ENCODE measurements around the gene CYP4V2.

CYP4V2 gene

DNA sequence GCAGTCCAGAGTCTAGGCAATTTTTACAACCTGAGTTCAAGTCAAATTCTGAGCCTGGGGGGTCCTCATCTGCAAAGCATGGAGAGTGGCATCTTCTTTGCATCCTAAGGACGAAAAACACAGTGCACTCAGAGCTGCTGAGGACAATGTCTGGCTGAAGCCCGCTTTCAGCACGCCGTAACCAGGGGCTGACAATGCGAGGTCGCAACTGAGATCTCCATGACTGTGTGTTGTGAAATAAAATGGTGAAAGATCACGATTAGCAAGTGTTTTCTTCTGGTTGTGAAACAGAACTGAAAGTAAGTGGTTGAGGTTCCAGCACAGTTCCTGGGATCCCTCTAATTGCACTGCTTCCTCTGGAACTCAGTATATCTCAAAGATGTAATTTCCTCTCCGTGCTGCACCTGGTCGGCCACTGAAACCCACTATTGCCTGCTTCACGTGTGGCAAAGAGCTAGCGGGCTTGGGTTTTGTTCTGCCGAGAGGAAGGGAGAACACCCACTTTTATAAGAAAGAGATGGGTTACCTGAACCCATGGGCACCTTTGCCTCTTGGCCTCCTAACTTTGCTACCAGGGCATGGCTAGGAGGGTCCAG, 66.9 kb downstream of the CYP4V2 start:
- in situ Hi-C loops (cut with HindIII; ENCODE audit: low pct_ligation_motif_present, low pct_unique_long_range_greater_than_20kb, low sequenced_read_pairs), result no loop called here
- no peak for DNase-seq

DNA sequence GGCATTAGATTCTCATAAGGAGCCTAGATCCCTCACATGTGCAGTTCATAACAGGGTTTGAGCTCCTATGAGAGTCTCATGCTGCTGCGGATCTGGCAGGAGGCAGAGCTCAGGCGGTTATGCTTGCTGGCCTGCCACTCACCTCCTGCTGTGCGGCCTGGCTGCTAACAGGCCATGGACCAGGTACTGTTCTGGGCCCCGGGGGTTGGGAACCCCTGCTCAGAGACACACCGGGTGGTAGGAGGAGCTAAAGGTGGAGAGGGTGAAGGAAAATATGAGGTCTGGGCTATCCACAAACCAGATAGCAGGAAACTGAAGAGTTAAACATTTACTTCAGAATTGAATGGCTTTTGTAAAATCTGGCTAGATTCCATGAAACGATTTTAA, 68.7 kb downstream of the CYP4V2 start:
- DNase-seq, result no peak
- in situ Hi-C loops (cut with HindIII; ENCODE audit: low pct_ligation_motif_present, low pct_unique_long_range_greater_than_20kb, low sequenced_read_pairs), result no loop called here

All from ACHN (cell line).